Activated T-helper 2 cell treated with anti-CD3 and anti-CD28 coated beads, Interferon-gamma antibody, Interleukin-2, Interleukin-4, amounts not matched to agents 10 μg/mL and 5 μg/mL and 100 μg/mL, durations not matched to agents 14 hours and 24 hours and 36 hours (primary cell): ENCODE results near the gene ATF7IP2. TPM values are rescaled to one million over a fixed set of nuclear protein-coding genes. Genes with fewer than 3 reads are reported as not detected.
"Not testable (repeated sequence)": the region's sequence is repeated elsewhere in the genome, so short reads cannot be mapped to it uniquely, and the experiment has no call there.

ENCODE experiments used
- DNase-seq: peaks from one replicate; pipeline ENCODE4 v3.0.0; 2021; ENCODE audit warnings: low spot score
- H3K27ac Mint-ChIP-seq: one replicate; pipeline ENCODE4 v1.8.0; 2021; ENCODE audit warnings: mixed read lengths
- H3K27me3 Mint-ChIP-seq: one replicate; pipeline ENCODE4 v1.8.0; 2021; ENCODE audit warnings: low read depth, mixed read lengths
- H3K36me3 Mint-ChIP-seq: one replicate; pipeline ENCODE4 v1.8.0; 2021; ENCODE audit warnings: low read depth, mixed read lengths
- H3K4me1 Mint-ChIP-seq: one replicate; pipeline ENCODE4 v1.8.0; 2021; ENCODE audit warnings: low read depth, mixed read lengths
- H3K4me3 Mint-ChIP-seq: one replicate; pipeline ENCODE4 v1.8.0; 2021; ENCODE audit warnings: low read depth, mild to moderate bottlenecking, moderate library complexity, mixed read lengths
- H3K9me3 Mint-ChIP-seq: one replicate; pipeline ENCODE4 v1.8.0; 2021; ENCODE audit warnings: mixed read lengths
- intact Hi-C: fragments of 100-400 bp; cut with micrococcal nuclease; formaldehyde crosslinking; loops from one replicate; pipeline ENCODE4 v1.15.1; 2023
- total RNA-seq: library from RNA; stranded (reverse); gene quantifications from 2 replicates; pipeline ENCODE4 v1.2.3, GENCODE V29; 2022

The ATF7IP2 gene
- total RNA-seq, 1 donor from 2014 or later = 22.9 TPM

- H3K9me3 Mint-ChIP-seq = no peaks in the 10 kb centered on the region
- H3K27me3 Mint-ChIP-seq = no peaks in the 10 kb centered on the region
- H3K27ac Mint-ChIP-seq = no peak overlapping the region
- no peak overlapping the region for H3K4me3 Mint-ChIP-seq
- no peak for DNase-seq
- H3K36me3 Mint-ChIP-seq = peaks cover 26% of the 10 kb centered on the region
- intact Hi-C loops = no loop called here
- no peaks in the 10 kb centered on the region for H3K4me1 Mint-ChIP-seq
Observed at GRCh38 chr16:10428433-10429168, 42.7 kb downstream of the ATF7IP2 start.

GRCh38 chr16:10429299-10429969 lies 43.6 kb downstream of the ATF7IP2 start:
- not testable (repeated sequence) for H3K27ac Mint-ChIP-seq

GRCh38 chr16:10441726-10442125 lies 55.9 kb downstream of the ATF7IP2 start:
- H3K27ac Mint-ChIP-seq = no peak overlapping the region
- intact Hi-C loops = no loop called here
- H3K4me1 Mint-ChIP-seq = no peaks in the 10 kb centered on the region
- no peak overlapping the region for H3K4me3 Mint-ChIP-seq
- DNase-seq = no peak
- H3K36me3 Mint-ChIP-seq = peaks cover 81% of the 10 kb centered on the region
- H3K27me3 Mint-ChIP-seq = no peaks in the 10 kb centered on the region
- H3K9me3 Mint-ChIP-seq = peaks cover 53% of the 10 kb centered on the region

More at GRCh38 chr16:10429299-10429969, 43.6 kb downstream of the ATF7IP2 start:
- H3K27me3 Mint-ChIP-seq, intact Hi-C loops, H3K4me3 Mint-ChIP-seq, H3K4me1 Mint-ChIP-seq, H3K9me3 Mint-ChIP-seq, DNase-seq: not testable (repeated sequence)
- peaks cover 32% of the 10 kb centered on the region for H3K36me3 Mint-ChIP-seq

GRCh38 chr16:10447289-10447688 lies 61.4 kb downstream of the ATF7IP2 start:
- H3K4me3 Mint-ChIP-seq = no peak overlapping the region
- no peak overlapping the region for H3K27ac Mint-ChIP-seq
- no peaks in the 10 kb centered on the region for H3K4me1 Mint-ChIP-seq
- no peak for DNase-seq
- H3K36me3 Mint-ChIP-seq = peaks cover 100% of the 10 kb centered on the region
- H3K9me3 Mint-ChIP-seq = peaks cover 66% of the 10 kb centered on the region
- intact Hi-C loops = no loop called here
- no peaks in the 10 kb centered on the region for H3K27me3 Mint-ChIP-seq

- H3K4me1 Mint-ChIP-seq, H3K27ac Mint-ChIP-seq, H3K27me3 Mint-ChIP-seq, DNase-seq, H3K4me3 Mint-ChIP-seq: not testable (repeated sequence)
- intact Hi-C loops = loop anchor here (10.0 kb wide), 1 partner anchor 68 kb away; the partner anchor contains the start of gene ATF7IP2
- H3K36me3 Mint-ChIP-seq = peaks cover 77% of the 10 kb centered on the region
- H3K9me3 Mint-ChIP-seq = peaks cover 28% of the 10 kb centered on the region
Observed at GRCh38 chr16:10452208-10453158, 66.6 kb downstream of the ATF7IP2 start.

- DNase-seq = no peak
- peaks cover 77% of the 10 kb centered on the region for H3K36me3 Mint-ChIP-seq
- no peak overlapping the region for H3K4me3 Mint-ChIP-seq
- H3K9me3 Mint-ChIP-seq = peaks cover 22% of the 10 kb centered on the region
- H3K27ac Mint-ChIP-seq = no peak overlapping the region
- no peaks in the 10 kb centered on the region for H3K27me3 Mint-ChIP-seq
- intact Hi-C loops = loop anchor here (10.0 kb wide), 1 partner anchor 68 kb away; the partner anchor contains the start of gene ATF7IP2
- H3K4me1 Mint-ChIP-seq = peaks cover 9% of the 10 kb centered on the region
Observed at GRCh38 chr16:10453159-10453510, 67.3 kb downstream of the ATF7IP2 start.

- no peaks in the 10 kb centered on the region for H3K27me3 Mint-ChIP-seq
- H3K4me3 Mint-ChIP-seq = no peak overlapping the region
- H3K9me3 Mint-ChIP-seq = no peaks in the 10 kb centered on the region
- H3K36me3 Mint-ChIP-seq = peaks cover 45% of the 10 kb centered on the region
- intact Hi-C loops = no loop called here
- DNase-seq = no peak
- peaks cover 4% of the 10 kb centered on the region for H3K4me1 Mint-ChIP-seq
- H3K27ac Mint-ChIP-seq = no peak overlapping the region
Observed at GRCh38 chr16:10465821-10466220, 80.0 kb downstream of the ATF7IP2 start.

GRCh38 chr16:10466313-10466712 lies 80.5 kb downstream of the ATF7IP2 start:
- no peak for DNase-seq
- H3K4me3 Mint-ChIP-seq = no peak overlapping the region
- H3K4me1 Mint-ChIP-seq = peaks cover 4% of the 10 kb centered on the region
- intact Hi-C loops = no loop called here
- H3K36me3 Mint-ChIP-seq = peaks cover 45% of the 10 kb centered on the region
- no peaks in the 10 kb centered on the region for H3K9me3 Mint-ChIP-seq
- no peaks in the 10 kb centered on the region for H3K27me3 Mint-ChIP-seq
- H3K27ac Mint-ChIP-seq = no peak overlapping the region

- no peak overlapping the region for H3K27ac Mint-ChIP-seq
- H3K27me3 Mint-ChIP-seq = no peaks in the 10 kb centered on the region
- no peak overlapping the region for H3K4me3 Mint-ChIP-seq
- H3K4me1 Mint-ChIP-seq = peaks cover 4% of the 10 kb centered on the region
- no peak for DNase-seq
- no peaks in the 10 kb centered on the region for H3K9me3 Mint-ChIP-seq
- H3K36me3 Mint-ChIP-seq = peaks cover 44% of the 10 kb centered on the region
- intact Hi-C loops = no loop called here
Observed at GRCh38 chr16:10466861-10467260, 81.0 kb downstream of the ATF7IP2 start.

GRCh38 chr16:10476636-10477035 lies 90.8 kb downstream of the ATF7IP2 start:
- H3K27ac Mint-ChIP-seq, H3K4me3 Mint-ChIP-seq, H3K4me1 Mint-ChIP-seq, H3K27me3 Mint-ChIP-seq, DNase-seq, intact Hi-C loops: not testable (repeated sequence)
- H3K9me3 Mint-ChIP-seq = peaks cover 13% of the 10 kb centered on the region
- peaks cover 60% of the 10 kb centered on the region for H3K36me3 Mint-ChIP-seq

- no peak overlapping the region for H3K4me3 Mint-ChIP-seq
- peaks cover 60% of the 10 kb centered on the region for H3K36me3 Mint-ChIP-seq
- intact Hi-C loops = no loop called here
- no peak for DNase-seq
- H3K27me3 Mint-ChIP-seq = no peaks in the 10 kb centered on the region
- peaks cover 15% of the 10 kb centered on the region for H3K9me3 Mint-ChIP-seq
- no peaks in the 10 kb centered on the region for H3K4me1 Mint-ChIP-seq
- no peak overlapping the region for H3K27ac Mint-ChIP-seq
Observed at GRCh38 chr16:10480151-10480550, 94.3 kb downstream of the ATF7IP2 start.

- H3K4me3 Mint-ChIP-seq = no peak overlapping the region
- peaks cover 5% of the 10 kb centered on the region for H3K27me3 Mint-ChIP-seq
- peaks cover 33% of the 10 kb centered on the region for H3K36me3 Mint-ChIP-seq
- no peaks in the 10 kb centered on the region for H3K4me1 Mint-ChIP-seq
- H3K27ac Mint-ChIP-seq = no peak overlapping the region
- intact Hi-C loops = no loop called here
- DNase-seq = no peak
- peaks cover 25% of the 10 kb centered on the region for H3K9me3 Mint-ChIP-seq
Observed at GRCh38 chr16:10485159-10485558, 99.3 kb downstream of the ATF7IP2 start.
